Measurements from ENCODE around the gene DNAH17. TPM values are rescaled to one million over a fixed set of nuclear protein-coding genes. Genes with fewer than 3 reads are reported as not detected.

DNAH17 gene
- total and polyA plus RNA-seq, 2 donors (not counting 1 experiment from before 2014, with no cell fraction given) = 0.01 to 0.12 TPM

- no peak overlapping the region for H3K27ac ChIP-seq (ENCODE audit: low read length in 2 of 2)
- H4K20me1 ChIP-seq (ENCODE audit: control insufficient read depth, insufficient read depth, low read length, poor library complexity, severe bottlenecking) = no peaks in the 10 kb centered on the region
- WGBS (ENCODE audit: insufficient coverage) = no CpG with 5 or more reads among the region's 3 CpGs
- H3K79me2 ChIP-seq (ENCODE audit: control insufficient read depth, insufficient read depth, low read length) = no peaks in the 10 kb centered on the region
- H3K36me3 ChIP-seq (replicated peaks in 1 of 2; ENCODE audit: control extremely low read depth in 1 of 2, control insufficient read depth in 1 of 2, extremely low read depth in 1 of 2, insufficient read depth in 2 of 2, low read length in 1 of 2) = no peaks in the 10 kb centered on the region
- TF ChIP-seq, protein P1, sequence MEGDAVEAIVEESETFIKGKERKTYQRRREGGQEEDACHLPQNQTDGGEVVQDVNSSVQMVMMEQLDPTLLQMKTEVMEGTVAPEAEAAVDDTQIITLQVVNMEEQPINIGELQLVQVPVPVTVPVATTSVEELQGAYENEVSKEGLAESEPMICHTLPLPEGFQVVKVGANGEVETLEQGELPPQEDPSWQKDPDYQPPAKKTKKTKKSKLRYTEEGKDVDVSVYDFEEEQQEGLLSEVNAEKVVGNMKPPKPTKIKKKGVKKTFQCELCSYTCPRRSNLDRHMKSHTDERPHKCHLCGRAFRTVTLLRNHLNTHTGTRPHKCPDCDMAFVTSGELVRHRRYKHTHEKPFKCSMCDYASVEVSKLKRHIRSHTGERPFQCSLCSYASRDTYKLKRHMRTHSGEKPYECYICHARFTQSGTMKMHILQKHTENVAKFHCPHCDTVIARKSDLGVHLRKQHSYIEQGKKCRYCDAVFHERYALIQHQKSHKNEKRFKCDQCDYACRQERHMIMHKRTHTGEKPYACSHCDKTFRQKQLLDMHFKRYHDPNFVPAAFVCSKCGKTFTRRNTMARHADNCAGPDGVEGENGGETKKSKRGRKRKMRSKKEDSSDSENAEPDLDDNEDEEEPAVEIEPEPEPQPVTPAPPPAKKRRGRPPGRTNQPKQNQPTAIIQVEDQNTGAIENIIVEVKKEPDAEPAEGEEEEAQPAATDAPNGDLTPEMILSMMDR (IDR thresholded peaks at IDR 0.05) = no peak
- TF ChIP-seq EZH2 (IDR thresholded peaks at IDR 0.05; ENCODE audit: borderline replicate concordance, insufficient read depth, low read depth, low read length, poor library complexity, severe bottlenecking) = no peak
- no peak overlapping the region for H3K9ac ChIP-seq (ENCODE audit: low read length)
- Mint-ChIP-seq H3K27ac (no peak overlapping the region), H3K9me3 (ENCODE audit: insufficient read depth) (no peaks in the 10 kb centered on the region), H3K27me3 (peaks cover 10% of the 10 kb centered on the region), H3K4me3 (no peak overlapping the region), H3K4me1 (no peaks in the 10 kb centered on the region)
- H3K4me1 ChIP-seq (ENCODE audit: control insufficient read depth in 2 of 2, insufficient read depth in 2 of 2, low read length in 2 of 2) = no peaks in the 10 kb centered on the region
- H2AFZ ChIP-seq (ENCODE audit: insufficient read depth, low read depth, low read length, poor library complexity, severe bottlenecking) = no peak overlapping the region
- H3K4me2 ChIP-seq (replicated peaks; ENCODE audit: low read depth, low read length, poor library complexity, severe bottlenecking) = no peak overlapping the region
- H3K27me3 ChIP-seq (replicated peaks in 1 of 4; ENCODE audit: control extremely low read depth in 1 of 4, control insufficient read depth in 3 of 4, insufficient read depth in 4 of 4, low read length in 3 of 4) = no peaks in the 10 kb centered on the region
- H3K4me3 ChIP-seq (ENCODE audit: control extremely low read depth in 1 of 5, extremely low read depth in 1 of 5, insufficient read depth in 1 of 5, low read depth in 2 of 5, low read length in 4 of 5) = no peak overlapping the region
- peaks cover 0 to 9% (median 0%) of the 10 kb centered on the region in 3 donors for H3K9me3 ChIP-seq (ENCODE audit: control extremely low read depth in 1 of 3, control insufficient read depth in 2 of 3, insufficient read depth in 1 of 3, low read length in 2 of 3)
- POLR2A ChIA-PET = no interaction called here
- intact Hi-C loops (cut with micrococcal nuclease) = no loop called here
- CTCF ChIA-PET = no interaction called here
- ATAC-seq (ENCODE audit: low read depth) (no peak), DNase-seq (no peak)
Measured at GRCh38 chr17:78605429-78605828, 28.2 kb upstream of the DNAH17 start.

DNA sequence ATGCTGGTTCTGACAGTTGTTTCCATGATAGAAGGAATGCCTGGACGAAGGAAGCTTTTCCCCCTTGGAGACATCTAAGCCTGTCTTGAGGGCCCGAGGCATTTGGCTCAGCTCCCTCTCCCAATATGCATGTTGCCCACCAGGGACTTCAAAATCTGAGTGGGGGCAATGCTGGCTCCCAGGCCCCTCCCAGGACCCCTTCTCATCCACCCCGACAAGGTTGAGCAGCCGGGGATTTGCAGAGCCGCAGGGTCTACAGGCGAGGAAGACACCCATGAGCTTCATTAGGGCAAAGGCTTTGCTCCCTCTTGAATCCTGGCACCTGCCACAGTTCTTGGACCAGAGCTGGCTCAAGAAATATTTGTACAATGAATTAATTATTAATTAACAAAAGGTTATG lies 25.1 kb upstream of the DNAH17 start:
- Mint-ChIP-seq H3K4me1 (no peaks in the 10 kb centered on the region), H3K9me3 (ENCODE audit: insufficient read depth) (no peaks in the 10 kb centered on the region), H3K27ac (no peak overlapping the region), H3K4me3 (no peak overlapping the region), H3K27me3 (peaks cover 25% of the 10 kb centered on the region)
- Histone ChIP-seq H4K20me1 (ENCODE audit: control insufficient read depth, insufficient read depth, low read length, poor library complexity, severe bottlenecking) (no peaks in the 10 kb centered on the region), H3K9me3 (ENCODE audit: control extremely low read depth in 1 of 3, control insufficient read depth in 2 of 3, insufficient read depth in 1 of 3, low read length in 2 of 3) (peaks cover 0 to 9% (median 0%) of the 10 kb centered on the region in 3 donors), H3K4me3 (ENCODE audit: control extremely low read depth in 1 of 5, extremely low read depth in 1 of 5, insufficient read depth in 1 of 5, low read depth in 2 of 5, low read length in 4 of 5) (no peak overlapping the region), H3K4me2 (replicated peaks; ENCODE audit: low read depth, low read length, poor library complexity, severe bottlenecking) (no peak overlapping the region), H3K27me3 (replicated peaks in 1 of 4; ENCODE audit: control extremely low read depth in 1 of 4, control insufficient read depth in 3 of 4, insufficient read depth in 4 of 4, low read length in 3 of 4) (peaks cover 0 to 3% (median 2%) of the 10 kb centered on the region in 4 experiments), H3K9ac (ENCODE audit: low read length) (no peak overlapping the region), H2AFZ (ENCODE audit: insufficient read depth, low read depth, low read length, poor library complexity, severe bottlenecking) (no peak overlapping the region), H3K27ac (ENCODE audit: low read length in 2 of 2) (no peak overlapping the region), H3K36me3 (replicated peaks in 1 of 2; ENCODE audit: control extremely low read depth in 1 of 2, control insufficient read depth in 1 of 2, extremely low read depth in 1 of 2, insufficient read depth in 2 of 2, low read length in 1 of 2) (no peaks in the 10 kb centered on the region), H3K4me1 (ENCODE audit: control insufficient read depth in 2 of 2, insufficient read depth in 2 of 2, low read length in 2 of 2) (no peaks in the 10 kb centered on the region), H3K79me2 (ENCODE audit: control insufficient read depth, insufficient read depth, low read length) (no peaks in the 10 kb centered on the region)
- POLR2A ChIA-PET = no interaction called here
- intact Hi-C loops (cut with micrococcal nuclease) = no loop called here
- no peak for ATAC-seq (ENCODE audit: low read depth)
- WGBS (ENCODE audit: insufficient coverage) = 93% methylated on average over 6 of the region's 6 CpGs
- DNase-seq = no peak
- CTCF ChIA-PET = no interaction called here
- TF ChIP-seq EZH2 (IDR thresholded peaks at IDR 0.05; ENCODE audit: borderline replicate concordance, insufficient read depth, low read depth, low read length, poor library complexity, severe bottlenecking) = no peak
